ENCODE results near the gene CDC45. TPM values are rescaled to one million over a fixed set of nuclear protein-coding genes. Genes with fewer than 3 reads are reported as not detected.

The CDC45 gene
- total RNA-seq, 1 donor from 2014 or later: 3.9 TPM

GRCh38 chr22:19472233-19472632, 7.5 kb upstream of the CDC45 start:
- no peak for DNase-seq
- TF ChIP-seq CTCF (IDR thresholded peaks at IDR 0.05): no peak
- H3K4me1 Mint-ChIP-seq: peaks cover 7% of the 10 kb centered on the region
- no peaks in the 10 kb centered on the region for H3K9me3 Mint-ChIP-seq
- ChIA-PET CTCF (interaction anchor here (0.7 to 1.3 kb wide), 2 partner anchors 157 to 292 kb away, joined by 3 to 6 read pairs; no protein-coding TSS in a partner anchor), POLR2A (no interaction called here)
- no peaks in the 10 kb centered on the region for H3K27me3 Mint-ChIP-seq
- ATAC-seq (ENCODE audit: low read depth): no peak
- H3K36me3 Mint-ChIP-seq (ENCODE audit: low read depth): peaks cover 81% of the 10 kb centered on the region
- no peak overlapping the region for H3K27ac Mint-ChIP-seq
- no peak overlapping the region for H3K4me3 Mint-ChIP-seq
- intact Hi-C loops (cut with micrococcal nuclease): no loop called here

- Mint-ChIP-seq H3K36me3 (ENCODE audit: low read depth) (peaks cover 69% of the 10 kb centered on the region), H3K27ac (no peak overlapping the region), H3K4me1 (peaks cover 18% of the 10 kb centered on the region), H3K27me3 (no peaks in the 10 kb centered on the region), H3K9me3 (no peaks in the 10 kb centered on the region), H3K4me3 (no peak overlapping the region)
- ATAC-seq (ENCODE audit: low read depth): no peak
- DNase-seq: no peak
- CTCF ChIA-PET: interaction anchor here (1.3 to 1.4 kb wide), 2 partner anchors 156 kb away, joined by 6 to 7 read pairs; no protein-coding TSS in a partner anchor
- POLR2A ChIA-PET: no interaction called here
- intact Hi-C loops (cut with micrococcal nuclease): no loop called here
- no peak for TF ChIP-seq CTCF (IDR thresholded peaks at IDR 0.05)
Measured at GRCh38 chr22:19473578-19473977, 6.1 kb upstream of the CDC45 start.

GRCh38 chr22:19476023-19476422, 3.7 kb upstream of the CDC45 start:
- no peaks in the 10 kb centered on the region for H3K27me3 Mint-ChIP-seq
- peaks cover 26% of the 10 kb centered on the region for H3K4me1 Mint-ChIP-seq
- no peak overlapping the region for H3K27ac Mint-ChIP-seq
- no peak overlapping the region for H3K4me3 Mint-ChIP-seq
- ChIA-PET POLR2A (interaction anchor here (0.7 kb wide), 1 partner anchor 366 kb away, joined by 4 read pairs; no protein-coding TSS in a partner anchor), CTCF (no interaction called here)
- peaks cover 48% of the 10 kb centered on the region for H3K36me3 Mint-ChIP-seq (ENCODE audit: low read depth)
- DNase-seq (no peak), ATAC-seq (ENCODE audit: low read depth) (no peak)
- no peak for TF ChIP-seq CTCF (IDR thresholded peaks at IDR 0.05)
- intact Hi-C loops (cut with micrococcal nuclease): loop anchor here (5.0 kb wide), 2 partner anchors 241 to 354 kb away; partner anchors contain the start of gene DGCR2
- H3K9me3 Mint-ChIP-seq: no peaks in the 10 kb centered on the region

- H3K27me3 Mint-ChIP-seq: no peaks in the 10 kb centered on the region
- ChIA-PET POLR2A (interaction anchor here (1.1 to 2.6 kb wide), 3 partner anchors 116 to 333 kb away, joined by 4 to 17 read pairs (median 5); partner anchors contain the start of genes CLTCL1 and ESS2), CTCF (interaction anchor here (1.2 to 3.1 kb wide), 6 partner anchors 30 to 333 kb away, joined by 3 to 21 read pairs (median 16); partner anchors contain the start of genes C22orf39, ESS2 and SLC25A1)
- H3K4me1 Mint-ChIP-seq: peaks cover 26% of the 10 kb centered on the region
- no peaks in the 10 kb centered on the region for H3K9me3 Mint-ChIP-seq
- H3K27ac Mint-ChIP-seq: peak overlapping the region; percentile 61
- no peak for DNase-seq
- intact Hi-C loops (cut with micrococcal nuclease): loop anchor here (1.0 to 5.0 kb wide), 6 partner anchors 117 to 355 kb away; partner anchors contain the start of genes CLTCL1 and DGCR2
- peak overlapping the region; percentile 93 for H3K4me3 Mint-ChIP-seq
- H3K36me3 Mint-ChIP-seq (ENCODE audit: low read depth): peaks cover 33% of the 10 kb centered on the region
- no peak for TF ChIP-seq CTCF (IDR thresholded peaks at IDR 0.05)
- ATAC-seq (ENCODE audit: low read depth): no peak
Measured at GRCh38 chr22:19477321-19478044, 2.2 kb upstream of the CDC45 start.

Measured in activated B cell treated with CpG ODN at 0.5 μM for 24 hours (primary cell).